Measurements from ENCODE around the gene LYSMD2.

LYSMD2 gene

DNA sequence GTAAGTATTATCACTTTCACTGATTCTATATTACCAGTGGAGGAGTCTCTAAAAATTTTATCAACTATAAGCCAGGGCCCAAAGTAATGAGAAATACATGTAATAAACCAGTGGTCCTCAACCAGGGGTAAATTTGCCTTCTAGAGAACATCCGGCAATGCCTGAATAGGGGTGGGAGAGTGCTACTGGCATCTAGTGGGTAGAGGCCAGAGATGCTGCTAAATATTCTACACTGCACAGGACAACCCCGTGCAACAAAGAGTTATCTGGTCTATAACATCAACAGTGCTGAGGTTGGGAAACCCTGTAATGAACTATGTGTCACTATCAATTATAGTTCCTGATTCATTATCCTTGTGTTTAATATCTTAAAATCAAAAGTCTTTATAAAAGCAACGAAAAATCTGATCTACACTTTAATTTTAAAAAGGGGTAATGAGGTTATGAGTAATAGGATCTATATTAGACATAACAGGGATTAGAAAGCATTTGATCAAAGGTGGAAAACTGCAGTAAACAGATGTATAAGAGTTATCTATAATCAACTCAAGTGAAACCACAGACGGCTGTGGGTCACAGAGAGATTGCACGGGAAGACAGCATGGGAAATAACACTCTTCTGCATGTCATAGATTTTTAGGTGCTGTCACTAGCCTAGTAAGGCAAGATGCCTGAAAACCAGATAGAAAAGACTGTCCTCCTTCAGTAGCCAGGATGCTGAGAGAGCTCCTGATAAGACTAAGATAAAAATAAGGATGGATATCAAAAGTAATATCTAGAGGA is 2.0 kb downstream of the LYSMD2 start:
- Histone ChIP-seq H3K27ac (ENCODE audit: low read length) (no peak overlapping the region), H3K4me3 (ENCODE audit: low read length) (no peak overlapping the region), H3K9me3 (ENCODE audit: control insufficient read depth, insufficient read depth, low read length) (no peaks in the 10 kb centered on the region), H3K4me1 (ENCODE audit: control insufficient read depth, insufficient read depth, low read length) (peaks cover 2% of the 10 kb centered on the region; the same call in 1 of the 2 replicates), H3K36me3 (ENCODE audit: control insufficient read depth, insufficient read depth, low read length) (no peaks in the 10 kb centered on the region), H3K27me3 (ENCODE audit: control insufficient read depth, insufficient read depth, low read length) (peaks cover 13% of the 10 kb centered on the region; the same call in 1 of the 2 replicates)
- no peak for DNase-seq (ENCODE audit: low read depth, low spot score)
- WGBS (ENCODE audit: insufficient coverage, insufficient read length): no CpG with 5 or more reads among the region's 5 CpGs

DNA sequence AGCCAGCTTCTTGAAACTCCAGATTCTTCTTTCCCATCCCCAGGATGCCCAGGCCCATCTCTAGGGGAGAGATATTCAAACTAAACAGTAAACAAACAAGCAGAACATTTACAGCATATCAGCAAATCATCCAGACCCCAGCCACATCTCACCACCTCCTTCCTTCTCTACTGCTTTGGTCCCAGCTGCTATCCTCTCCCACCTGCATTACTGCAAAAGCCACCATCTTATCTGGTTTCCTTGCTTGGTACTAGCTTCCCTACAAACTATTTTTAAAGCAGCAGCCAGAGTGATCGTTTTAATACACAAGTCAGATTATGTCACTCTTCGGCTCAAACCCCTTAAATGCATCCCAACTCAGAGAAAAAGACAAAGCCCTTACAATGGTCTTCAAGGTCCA is 4.8 kb downstream of the LYSMD2 start:
- H3K27me3 ChIP-seq (ENCODE audit: control insufficient read depth, insufficient read depth, low read length): peaks cover 4% of the 10 kb centered on the region; the same call in 1 of the 2 replicates
- no CpG with 5 or more reads among the region's 2 CpGs for WGBS (ENCODE audit: insufficient coverage, insufficient read length)
- no peak overlapping the region for H3K27ac ChIP-seq (ENCODE audit: low read length)
- no peaks in the 10 kb centered on the region for H3K4me1 ChIP-seq (ENCODE audit: control insufficient read depth, insufficient read depth, low read length)
- no peak overlapping the region for H3K4me3 ChIP-seq (ENCODE audit: low read length)
- DNase-seq (ENCODE audit: low read depth, low spot score): no peak
- no peaks in the 10 kb centered on the region for H3K36me3 ChIP-seq (ENCODE audit: control insufficient read depth, insufficient read depth, low read length)
- H3K9me3 ChIP-seq (ENCODE audit: control insufficient read depth, insufficient read depth, low read length): no peaks in the 10 kb centered on the region

GRCh38 chr15:51731549-51732267 is 5.7 kb downstream of the LYSMD2 start:
- H3K4me1 ChIP-seq (ENCODE audit: control insufficient read depth, insufficient read depth, low read length): peaks cover 2% of the 10 kb centered on the region; the same call in 1 of the 2 replicates
- H3K27ac ChIP-seq (ENCODE audit: low read length): no peak overlapping the region
- peaks cover 2% of the 10 kb centered on the region; the same call in 1 of the 2 replicates for H3K27me3 ChIP-seq (ENCODE audit: control insufficient read depth, insufficient read depth, low read length)
- no peak overlapping the region for H3K4me3 ChIP-seq (ENCODE audit: low read length)
- no CpG with 5 or more reads among the region's 5 CpGs for WGBS (ENCODE audit: insufficient coverage, insufficient read length)
- H3K36me3 ChIP-seq (ENCODE audit: control insufficient read depth, insufficient read depth, low read length): no peaks in the 10 kb centered on the region
- DNase-seq (ENCODE audit: low read depth, low spot score): no peak
- no peaks in the 10 kb centered on the region for H3K9me3 ChIP-seq (ENCODE audit: control insufficient read depth, insufficient read depth, low read length)

GRCh38 chr15:51727141-51727897 is 10.1 kb downstream of the LYSMD2 start:
- no peak for DNase-seq (ENCODE audit: low read depth, low spot score)
- Histone ChIP-seq H3K4me1 (ENCODE audit: control insufficient read depth, insufficient read depth, low read length) (peaks cover 4% of the 10 kb centered on the region; the same call in 1 of the 2 replicates), H3K4me3 (ENCODE audit: low read length) (no peak overlapping the region), H3K27me3 (ENCODE audit: control insufficient read depth, insufficient read depth, low read length) (no peaks in the 10 kb centered on the region), H3K27ac (ENCODE audit: low read length) (no peak overlapping the region), H3K9me3 (ENCODE audit: control insufficient read depth, insufficient read depth, low read length) (no peaks in the 10 kb centered on the region), H3K36me3 (ENCODE audit: control insufficient read depth, insufficient read depth, low read length) (no peaks in the 10 kb centered on the region)
- no CpG with 5 or more reads among the region's 4 CpGs for WGBS (ENCODE audit: insufficient coverage, insufficient read length)

- Histone ChIP-seq H3K4me3 (ENCODE audit: low read length) (no peak overlapping the region), H3K4me1 (ENCODE audit: control insufficient read depth, insufficient read depth, low read length) (peaks cover 4% of the 10 kb centered on the region; the same call in 1 of the 2 replicates), H3K27me3 (ENCODE audit: control insufficient read depth, insufficient read depth, low read length) (no peaks in the 10 kb centered on the region), H3K9me3 (ENCODE audit: control insufficient read depth, insufficient read depth, low read length) (no peaks in the 10 kb centered on the region), H3K27ac (ENCODE audit: low read length) (no peak overlapping the region), H3K36me3 (ENCODE audit: control insufficient read depth, insufficient read depth, low read length) (no peaks in the 10 kb centered on the region)
- DNase-seq (ENCODE audit: low read depth, low spot score): peak; percentile 54
- WGBS (ENCODE audit: insufficient coverage, insufficient read length): no CpG with 5 or more reads among the region's 5 CpGs
Measured at GRCh38 chr15:51726302-51727073, 11.0 kb downstream of the LYSMD2 start.

GRCh38 chr15:51724673-51725072 is 12.8 kb downstream of the LYSMD2 start:
- Histone ChIP-seq H3K4me3 (ENCODE audit: low read length) (no peak overlapping the region), H3K9me3 (ENCODE audit: control insufficient read depth, insufficient read depth, low read length) (no peaks in the 10 kb centered on the region), H3K27me3 (ENCODE audit: control insufficient read depth, insufficient read depth, low read length) (no peaks in the 10 kb centered on the region), H3K4me1 (ENCODE audit: control insufficient read depth, insufficient read depth, low read length) (peaks cover 4% of the 10 kb centered on the region; the same call in 1 of the 2 replicates), H3K27ac (ENCODE audit: low read length) (no peak overlapping the region), H3K36me3 (ENCODE audit: control insufficient read depth, insufficient read depth, low read length) (no peaks in the 10 kb centered on the region)
- DNase-seq (ENCODE audit: low read depth, low spot score): no peak
- no CpG with 5 or more reads among the region's 1 CpG for WGBS (ENCODE audit: insufficient coverage, insufficient read length)

GRCh38 chr15:51724199-51724598 is 13.3 kb downstream of the LYSMD2 start:
- peaks cover 4% of the 10 kb centered on the region; the same call in 1 of the 2 replicates for H3K4me1 ChIP-seq (ENCODE audit: control insufficient read depth, insufficient read depth, low read length)
- no peaks in the 10 kb centered on the region for H3K36me3 ChIP-seq (ENCODE audit: control insufficient read depth, insufficient read depth, low read length)
- WGBS (ENCODE audit: insufficient coverage, insufficient read length): no CpG with 5 or more reads among the region's 2 CpGs

GRCh38 chr15:51721199-51721960 is 16.1 kb downstream of the LYSMD2 start:
- no CpG with 5 or more reads among the region's 5 CpGs for WGBS (ENCODE audit: insufficient coverage, insufficient read length)
- Histone ChIP-seq H3K36me3 (ENCODE audit: control insufficient read depth, insufficient read depth, low read length) (peaks cover 2% of the 10 kb centered on the region; the same call in 1 of the 2 replicates), H3K27ac (ENCODE audit: low read length) (no peak overlapping the region), H3K27me3 (ENCODE audit: control insufficient read depth, insufficient read depth, low read length) (no peaks in the 10 kb centered on the region), H3K9me3 (ENCODE audit: control insufficient read depth, insufficient read depth, low read length) (no peaks in the 10 kb centered on the region; the same call in 1 of the 2 replicates), H3K4me3 (ENCODE audit: low read length) (no peak overlapping the region), H3K4me1 (ENCODE audit: control insufficient read depth, insufficient read depth, low read length) (no peaks in the 10 kb centered on the region)
- DNase-seq (ENCODE audit: low read depth, low spot score): no peak

More at GRCh38 chr15:51724199-51724598, 13.3 kb downstream of the LYSMD2 start:
- H3K27me3 ChIP-seq (ENCODE audit: control insufficient read depth, insufficient read depth, low read length): no peaks in the 10 kb centered on the region
- H3K4me3 ChIP-seq (ENCODE audit: low read length): no peak overlapping the region
- H3K9me3 ChIP-seq (ENCODE audit: control insufficient read depth, insufficient read depth, low read length): no peaks in the 10 kb centered on the region
- no peak for DNase-seq (ENCODE audit: low read depth, low spot score)
- H3K27ac ChIP-seq (ENCODE audit: low read length): no peak overlapping the region

DNA sequence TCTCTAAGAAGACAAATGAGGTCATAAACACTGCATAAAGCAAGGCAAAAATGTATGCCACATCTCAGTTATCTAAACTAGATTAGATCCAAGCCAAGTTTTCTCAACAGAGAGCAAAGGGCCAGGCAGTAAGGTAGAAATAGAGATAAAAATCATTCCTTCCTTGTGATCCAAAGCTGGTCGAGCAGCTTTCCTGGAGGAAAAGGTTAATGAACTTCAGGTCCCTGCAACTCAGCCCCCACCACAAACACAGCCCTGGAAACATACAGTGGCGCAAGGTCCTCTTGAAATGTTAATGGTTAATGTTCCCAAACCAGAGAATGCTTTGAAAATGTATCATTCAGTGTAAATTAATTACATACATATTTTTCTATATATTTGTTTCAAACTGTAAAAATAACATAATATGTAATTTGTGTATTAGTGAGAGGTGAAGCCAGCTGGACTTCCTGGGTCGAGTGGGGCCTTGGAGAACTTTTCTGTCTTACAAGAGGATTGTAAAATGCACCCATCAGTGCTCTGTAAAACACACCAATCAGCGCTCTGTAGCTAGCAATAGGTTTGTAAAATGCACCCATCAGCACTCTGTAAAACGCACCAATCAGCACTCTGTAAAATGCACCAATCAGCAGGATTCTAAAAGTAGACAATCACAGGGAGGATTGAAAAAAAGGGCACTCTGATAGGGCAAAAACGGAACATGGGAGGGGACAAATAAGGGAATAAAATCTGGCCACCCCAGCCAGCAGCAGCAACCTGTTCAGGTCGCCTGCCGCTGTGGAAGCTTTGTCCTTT is 17.1 kb downstream of the LYSMD2 start:
- no peak for DNase-seq (ENCODE audit: low read depth, low spot score)
- Histone ChIP-seq H3K9me3 (ENCODE audit: control insufficient read depth, insufficient read depth, low read length) (no peaks in the 10 kb centered on the region; the same call in 1 of the 2 replicates), H3K27me3 (ENCODE audit: control insufficient read depth, insufficient read depth, low read length) (no peaks in the 10 kb centered on the region), H3K36me3 (ENCODE audit: control insufficient read depth, insufficient read depth, low read length) (peaks cover 2% of the 10 kb centered on the region; the same call in 1 of the 2 replicates), H3K4me3 (ENCODE audit: low read length) (no peak overlapping the region), H3K27ac (ENCODE audit: low read length) (no peak overlapping the region), H3K4me1 (ENCODE audit: control insufficient read depth, insufficient read depth, low read length) (no peaks in the 10 kb centered on the region)
- WGBS (ENCODE audit: insufficient coverage, insufficient read length): no CpG with 5 or more reads among the region's 8 CpGs

Measured in iPS DF 6.9 (cell line).